SK-N-SH treated with all-trans-retinoic acid at 6 μM for 48 hours (cell line): ENCODE results near the gene CBLB.

Experiments
- ATAC-seq: fragments of 200-7000 bp; cut with Tn5 transposase; 3 replicates; pipeline ENCODE4 v1.9.1; 2020; ENCODE audit warnings: mild to moderate bottlenecking, moderate library complexity
- ARNTL ChIP-seq: fragments of 450-650 bp; formaldehyde crosslinking; IDR thresholded peaks from 2 replicates; pipeline ENCODE4 v1.5.0; 2020; ENCODE audit warnings: low read depth, mild to moderate bottlenecking, moderate library complexity, borderline replicate concordance
- BACH2 ChIP-seq: fragments of 250-450 bp; sonication (Bioruptor Pico); IDR thresholded peaks from 2 replicates; pipeline ENCODE4 v1.9.0; 2021; ENCODE audit warnings: mild to moderate bottlenecking, borderline replicate concordance
- CSDC2 ChIP-seq: fragments of 250-450 bp; sonication (Bioruptor Pico); IDR thresholded peaks from 2 replicates; pipeline ENCODE4 v1.5.0; 2020; ENCODE audit warnings: mild to moderate bottlenecking, moderate library complexity
- ESRRG ChIP-seq: fragments of 250-450 bp; sonication (Bioruptor Pico); IDR thresholded peaks from 2 replicates; pipeline ENCODE4 v1.6.1; 2021; ENCODE audit warnings: mild to moderate bottlenecking
- GLIS3 ChIP-seq: fragments of 250-450 bp; sonication (Bioruptor Pico); IDR thresholded peaks from 2 replicates; pipeline ENCODE4 v1.5.0; 2020; ENCODE audit warnings: mild to moderate bottlenecking, moderate library complexity
- ISL1 ChIP-seq: fragments of 250-450 bp; sonication (Bioruptor Pico); IDR thresholded peaks from 2 replicates; pipeline ENCODE4 v2.1.2; 2022; ENCODE audit warnings: mild to moderate bottlenecking, moderate library complexity
- OSR1 ChIP-seq: fragments of 250-450 bp; sonication (Bioruptor Pico); IDR thresholded peaks from 2 replicates; pipeline ENCODE4 v1.8.0; 2022; ENCODE audit warnings: moderate library complexity, mild to moderate bottlenecking, inconsistent platforms
- PATZ1 ChIP-seq: fragments of 250-450 bp; sonication (Bioruptor Pico); IDR thresholded peaks from 2 replicates; pipeline ENCODE4 v1.8.0; 2020; ENCODE audit warnings: mild to moderate bottlenecking, moderate library complexity, borderline replicate concordance
- PPARA ChIP-seq: fragments of 250-450 bp; sonication (Bioruptor Pico); IDR thresholded peaks from 2 replicates; pipeline ENCODE4 v1.5.0; 2020; ENCODE audit warnings: mild to moderate bottlenecking, borderline replicate concordance
- RARB ChIP-seq: fragments of 250-450 bp; sonication (Bioruptor Pico); IDR thresholded peaks from 2 replicates; pipeline ENCODE4 v1.8.0; 2021; ENCODE audit warnings: mild to moderate bottlenecking, moderate library complexity
- SNAI2 ChIP-seq: fragments of 250-450 bp; sonication (Bioruptor Pico); IDR thresholded peaks from 2 replicates; pipeline ENCODE4 v1.5.0; 2020; ENCODE audit warnings: mild to moderate bottlenecking, moderate library complexity
- TCF4 ChIP-seq: fragments of 250-450 bp; sonication (Bioruptor Pico); IDR thresholded peaks from 2 replicates; pipeline ENCODE4 v1.8.0; 2021; ENCODE audit warnings: mild to moderate bottlenecking, moderate library complexity, borderline replicate concordance
- TOX ChIP-seq: fragments of 250-450 bp; sonication (Bioruptor Pico); IDR thresholded peaks from 2 replicates; pipeline ENCODE4 v1.8.0; 2021; ENCODE audit warnings: mild to moderate bottlenecking, moderate library complexity, borderline replicate concordance
- ZC3H10 ChIP-seq: fragments of 250-450 bp; sonication (Bioruptor Pico); IDR thresholded peaks from 2 replicates; pipeline ENCODE4 v1.5.1; 2021; ENCODE audit warnings: mild to moderate bottlenecking, moderate library complexity
- ZFP3 ChIP-seq: fragments of 250-450 bp; sonication (Bioruptor Pico); IDR thresholded peaks from 2 replicates; pipeline ENCODE4 v1.5.0; 2020; ENCODE audit warnings: mild to moderate bottlenecking, moderate library complexity
- ZFP30 ChIP-seq: fragments of 450-650 bp; formaldehyde crosslinking; IDR thresholded peaks from 2 replicates; pipeline ENCODE4 v1.5.0; 2022; ENCODE audit warnings: mild to moderate bottlenecking, moderate library complexity
- ZNF565 ChIP-seq: fragments of 450-650 bp; formaldehyde crosslinking; conservative IDR thresholded peaks from 2 replicates; pipeline ENCODE4 v1.5.0; 2020; ENCODE audit warnings: low read depth, mild to moderate bottlenecking, moderate library complexity
- ZNF70 ChIP-seq: fragments of 450-650 bp; formaldehyde crosslinking; IDR thresholded peaks from 2 replicates; pipeline ENCODE4 v1.5.0; 2020; ENCODE audit warnings: mild to moderate bottlenecking, moderate library complexity
- ZNF8 ChIP-seq: fragments of 450-650 bp; formaldehyde crosslinking; IDR thresholded peaks from 2 replicates; pipeline ENCODE4 v1.5.0; 2020; ENCODE audit warnings: mild to moderate bottlenecking, moderate library complexity
- TF ChIP-seq, protein P1 (sequence below): fragments of 250-450 bp; sonication (Bioruptor Pico); IDR thresholded peaks from 2 replicates; pipeline ENCODE4 v1.5.0; 2020; ENCODE audit warnings: mild to moderate bottlenecking, moderate library complexity
- TF ChIP-seq, protein P2 (sequence below): fragments of 250-450 bp; sonication (Bioruptor Pico); IDR thresholded peaks from 2 replicates; pipeline ENCODE4 v1.5.1; 2020; ENCODE audit warnings: low read depth, mild to moderate bottlenecking, moderate library complexity
- TF ChIP-seq, protein P3 (sequence below): fragments of 250-450 bp; sonication (Bioruptor Pico); IDR thresholded peaks from 2 replicates; pipeline ENCODE4 v1.5.1; 2021; ENCODE audit warnings: mild to moderate bottlenecking, moderate library complexity
- TF ChIP-seq, protein P4 (sequence below): fragments of 250-450 bp; sonication (Bioruptor Pico); IDR thresholded peaks from 2 replicates; pipeline ENCODE4 v1.8.0; 2021; ENCODE audit warnings: low read depth, mild to moderate bottlenecking, moderate library complexity, borderline replicate concordance

Gene CBLB

GRCh38 chr3:105786241-105786640 lies 82.6 kb downstream of the CBLB start:
- no peak for TF ChIP-seq GLIS3 (CRISPR knock-in tag)
- no peak for TF ChIP-seq TOX (CRISPR knock-in tag)
- TF ChIP-seq OSR1 (CRISPR knock-in tag), result no peak
- TF ChIP-seq TCF4 (CRISPR knock-in tag), result no peak
- TF ChIP-seq, protein P1, sequence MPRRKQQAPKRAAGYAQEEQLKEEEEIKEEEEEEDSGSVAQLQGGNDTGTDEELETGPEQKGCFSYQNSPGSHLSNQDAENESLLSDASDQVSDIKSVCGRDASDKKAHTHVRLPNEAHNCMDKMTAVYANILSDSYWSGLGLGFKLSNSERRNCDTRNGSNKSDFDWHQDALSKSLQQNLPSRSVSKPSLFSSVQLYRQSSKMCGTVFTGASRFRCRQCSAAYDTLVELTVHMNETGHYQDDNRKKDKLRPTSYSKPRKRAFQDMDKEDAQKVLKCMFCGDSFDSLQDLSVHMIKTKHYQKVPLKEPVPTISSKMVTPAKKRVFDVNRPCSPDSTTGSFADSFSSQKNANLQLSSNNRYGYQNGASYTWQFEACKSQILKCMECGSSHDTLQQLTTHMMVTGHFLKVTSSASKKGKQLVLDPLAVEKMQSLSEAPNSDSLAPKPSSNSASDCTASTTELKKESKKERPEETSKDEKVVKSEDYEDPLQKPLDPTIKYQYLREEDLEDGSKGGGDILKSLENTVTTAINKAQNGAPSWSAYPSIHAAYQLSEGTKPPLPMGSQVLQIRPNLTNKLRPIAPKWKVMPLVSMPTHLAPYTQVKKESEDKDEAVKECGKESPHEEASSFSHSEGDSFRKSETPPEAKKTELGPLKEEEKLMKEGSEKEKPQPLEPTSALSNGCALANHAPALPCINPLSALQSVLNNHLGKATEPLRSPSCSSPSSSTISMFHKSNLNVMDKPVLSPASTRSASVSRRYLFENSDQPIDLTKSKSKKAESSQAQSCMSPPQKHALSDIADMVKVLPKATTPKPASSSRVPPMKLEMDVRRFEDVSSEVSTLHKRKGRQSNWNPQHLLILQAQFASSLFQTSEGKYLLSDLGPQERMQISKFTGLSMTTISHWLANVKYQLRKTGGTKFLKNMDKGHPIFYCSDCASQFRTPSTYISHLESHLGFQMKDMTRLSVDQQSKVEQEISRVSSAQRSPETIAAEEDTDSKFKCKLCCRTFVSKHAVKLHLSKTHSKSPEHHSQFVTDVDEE (CRISPR knock-in tag), result no peak
- TF ChIP-seq, protein P2, sequence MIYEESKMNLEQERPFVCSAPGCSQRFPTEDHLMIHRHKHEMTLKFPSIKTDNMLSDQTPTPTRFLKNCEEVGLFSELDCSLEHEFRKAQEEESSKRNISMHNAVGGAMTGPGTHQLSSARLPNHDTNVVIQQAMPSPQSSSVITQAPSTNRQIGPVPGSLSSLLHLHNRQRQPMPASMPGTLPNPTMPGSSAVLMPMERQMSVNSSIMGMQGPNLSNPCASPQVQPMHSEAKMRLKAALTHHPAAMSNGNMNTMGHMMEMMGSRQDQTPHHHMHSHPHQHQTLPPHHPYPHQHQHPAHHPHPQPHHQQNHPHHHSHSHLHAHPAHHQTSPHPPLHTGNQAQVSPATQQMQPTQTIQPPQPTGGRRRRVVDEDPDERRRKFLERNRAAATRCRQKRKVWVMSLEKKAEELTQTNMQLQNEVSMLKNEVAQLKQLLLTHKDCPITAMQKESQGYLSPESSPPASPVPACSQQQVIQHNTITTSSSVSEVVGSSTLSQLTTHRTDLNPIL (CRISPR knock-in tag), result no peak
- no peak for TF ChIP-seq RARB (CRISPR knock-in tag)
- no peak for TF ChIP-seq ZNF565 (CRISPR knock-in tag)
- TF ChIP-seq SNAI2, result no peak
- no peak for ATAC-seq

- no peak for ATAC-seq
- TF ChIP-seq ISL1 (CRISPR knock-in tag), result no peak
- no peak for TF ChIP-seq TCF4 (CRISPR knock-in tag)
- TF ChIP-seq, protein P3, sequence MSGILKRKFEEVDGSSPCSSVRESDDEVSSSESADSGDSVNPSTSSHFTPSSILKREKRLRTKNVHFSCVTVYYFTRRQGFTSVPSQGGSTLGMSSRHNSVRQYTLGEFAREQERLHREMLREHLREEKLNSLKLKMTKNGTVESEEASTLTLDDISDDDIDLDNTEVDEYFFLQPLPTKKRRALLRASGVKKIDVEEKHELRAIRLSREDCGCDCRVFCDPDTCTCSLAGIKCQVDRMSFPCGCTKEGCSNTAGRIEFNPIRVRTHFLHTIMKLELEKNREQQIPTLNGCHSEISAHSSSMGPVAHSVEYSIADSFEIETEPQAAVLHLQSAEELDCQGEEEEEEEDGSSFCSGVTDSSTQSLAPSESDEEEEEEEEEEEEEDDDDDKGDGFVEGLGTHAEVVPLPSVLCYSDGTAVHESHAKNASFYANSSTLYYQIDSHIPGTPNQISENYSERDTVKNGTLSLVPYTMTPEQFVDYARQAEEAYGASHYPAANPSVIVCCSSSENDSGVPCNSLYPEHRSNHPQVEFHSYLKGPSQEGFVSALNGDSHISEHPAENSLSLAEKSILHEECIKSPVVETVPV, result no peak
- no peak for TF ChIP-seq ESRRG (CRISPR knock-in tag)
- TF ChIP-seq CSDC2, result no peak
- TF ChIP-seq, protein P2 (CRISPR knock-in tag), result no peak
- TF ChIP-seq ARNTL (CRISPR knock-in tag), result no peak
- TF ChIP-seq, protein P1 (CRISPR knock-in tag), result no peak
- TF ChIP-seq BACH2 (CRISPR knock-in tag), result no peak
- TF ChIP-seq SNAI2, result no peak
- TF ChIP-seq TOX (CRISPR knock-in tag), result no peak
- TF ChIP-seq RARB (CRISPR knock-in tag), result no peak
- TF ChIP-seq ZC3H10 (CRISPR knock-in tag), result no peak
- TF ChIP-seq ZFP3 (CRISPR knock-in tag), result no peak
- TF ChIP-seq ZNF8 (CRISPR knock-in tag), result no peak
- no peak for TF ChIP-seq ZFP30 (CRISPR knock-in tag)
- TF ChIP-seq, protein P4, sequence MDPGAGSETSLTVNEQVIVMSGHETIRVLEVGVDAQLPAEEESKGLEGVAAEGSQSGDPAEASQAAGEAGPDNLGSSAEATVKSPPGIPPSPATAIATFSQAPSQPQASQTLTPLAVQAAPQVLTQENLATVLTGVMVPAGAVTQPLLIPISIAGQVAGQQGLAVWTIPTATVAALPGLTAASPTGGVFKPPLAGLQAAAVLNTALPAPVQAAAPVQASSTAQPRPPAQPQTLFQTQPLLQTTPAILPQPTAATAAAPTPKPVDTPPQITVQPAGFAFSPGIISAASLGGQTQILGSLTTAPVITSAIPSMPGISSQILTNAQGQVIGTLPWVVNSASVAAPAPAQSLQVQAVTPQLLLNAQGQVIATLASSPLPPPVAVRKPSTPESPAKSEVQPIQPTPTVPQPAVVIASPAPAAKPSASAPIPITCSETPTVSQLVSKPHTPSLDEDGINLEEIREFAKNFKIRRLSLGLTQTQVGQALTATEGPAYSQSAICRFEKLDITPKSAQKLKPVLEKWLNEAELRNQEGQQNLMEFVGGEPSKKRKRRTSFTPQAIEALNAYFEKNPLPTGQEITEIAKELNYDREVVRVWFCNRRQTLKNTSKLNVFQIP (CRISPR knock-in tag), result no peak
- TF ChIP-seq PPARA (CRISPR knock-in tag), result no peak
- no peak for TF ChIP-seq PATZ1 (CRISPR knock-in tag)
- no peak for TF ChIP-seq ZNF70 (CRISPR knock-in tag)
Observed at GRCh38 chr3:105785803-105786202, 83.0 kb downstream of the CBLB start.
